ENCODE measurements around the gene RUVBL2.

RUVBL2 gene

GRCh38 chr19:48961673-48962028, 32.0 kb upstream of the RUVBL2 start:
- TF ChIP-seq MAX (IDR thresholded peaks at IDR 0.05): no peak

GRCh38 chr19:48962029-48962848, 31.4 kb upstream of the RUVBL2 start:
- TF ChIP-seq RAD21 (IDR thresholded peaks at IDR 0.05; ENCODE audit: low read depth) (no peak), ZBTB7A (IDR thresholded peaks at IDR 0.05; ENCODE audit: low read depth) (0 out of 2 replicates have a peak, but pooled peaks have one; percentile 35), REST (IDR thresholded peaks at IDR 0.05; ENCODE audit: low read depth) (no peak)

- TF ChIP-seq ZBTB7A (IDR thresholded peaks at IDR 0.05; ENCODE audit: low read depth): no peak
- TF ChIP-seq CEBPB (IDR thresholded peaks at IDR 0.05): no peak
- no peak for TF ChIP-seq USF1 (IDR thresholded peaks at IDR 0.05)
- TF ChIP-seq NFIC (IDR thresholded peaks at IDR 0.05): no peak
- TF ChIP-seq MAX (IDR thresholded peaks at IDR 0.05): no peak
- TF ChIP-seq YY1 (IDR thresholded peaks at IDR 0.05; ENCODE audit: low read depth): no peak
- no peak for TF ChIP-seq FOXM1 (IDR thresholded peaks at IDR 0.05; ENCODE audit: borderline replicate concordance, low read depth)
- TF ChIP-seq TCF12 (IDR thresholded peaks at IDR 0.05; ENCODE audit: low read depth): no peak
- TF ChIP-seq EP300 (IDR thresholded peaks at IDR 0.05; ENCODE audit: borderline replicate concordance): no peak
- TF ChIP-seq EGR1 (IDR thresholded peaks at IDR 0.05): no peak
- TF ChIP-seq RAD21 (IDR thresholded peaks at IDR 0.05; ENCODE audit: low read depth): no peak
- no peak for TF ChIP-seq CREB1 (IDR thresholded peaks at IDR 0.05; ENCODE audit: low read depth)
- TF ChIP-seq REST (IDR thresholded peaks at IDR 0.05; ENCODE audit: low read depth): no peak
- TF ChIP-seq TEAD4 (IDR thresholded peaks at IDR 0.05): no peak
- TF ChIP-seq TAF1 (IDR thresholded peaks at IDR 0.05; ENCODE audit: low read depth): no peak
These were observed 30.9 kb upstream of the RUVBL2 start for GRCh38 chr19:48962849-48963165.

GRCh38 chr19:48963371-48964204, 30.1 kb upstream of the RUVBL2 start:
- TF ChIP-seq YY1 (IDR thresholded peaks at IDR 0.05; ENCODE audit: low read depth): no peak
- peak; percentile 35 for TF ChIP-seq TEAD4 (IDR thresholded peaks at IDR 0.05)
- TF ChIP-seq MAX (IDR thresholded peaks at IDR 0.05): peak; percentile 29; the same call in 1 of the 2 replicates
- no peak for TF ChIP-seq TAF1 (IDR thresholded peaks at IDR 0.05; ENCODE audit: low read depth)
- no peak for TF ChIP-seq REST (IDR thresholded peaks at IDR 0.05; ENCODE audit: low read depth)
- 0 out of 2 replicates have a peak, but pooled peaks have one; percentile 48 for TF ChIP-seq EP300 (IDR thresholded peaks at IDR 0.05; ENCODE audit: borderline replicate concordance)
- TF ChIP-seq FOXM1 (IDR thresholded peaks at IDR 0.05; ENCODE audit: borderline replicate concordance, low read depth): no peak
- TF ChIP-seq CREB1 (IDR thresholded peaks at IDR 0.05; ENCODE audit: low read depth): no peak
- TF ChIP-seq TCF12 (IDR thresholded peaks at IDR 0.05; ENCODE audit: low read depth): no peak
- 0 out of 2 replicates have a peak, but pooled peaks have one; percentile 48 for TF ChIP-seq NFIC (IDR thresholded peaks at IDR 0.05)
- peak; percentile 62; the same call in 1 of the 2 replicates for TF ChIP-seq ZBTB7A (IDR thresholded peaks at IDR 0.05; ENCODE audit: low read depth)
- TF ChIP-seq EGR1 (IDR thresholded peaks at IDR 0.05): no peak
- TF ChIP-seq USF1 (IDR thresholded peaks at IDR 0.05): no peak
- TF ChIP-seq CEBPB (IDR thresholded peaks at IDR 0.05): no peak
- no peak for TF ChIP-seq RAD21 (IDR thresholded peaks at IDR 0.05; ENCODE audit: low read depth)

All from Ishikawa (cell line).